ENCODE measurements around the gene TRIP13.

DNA sequence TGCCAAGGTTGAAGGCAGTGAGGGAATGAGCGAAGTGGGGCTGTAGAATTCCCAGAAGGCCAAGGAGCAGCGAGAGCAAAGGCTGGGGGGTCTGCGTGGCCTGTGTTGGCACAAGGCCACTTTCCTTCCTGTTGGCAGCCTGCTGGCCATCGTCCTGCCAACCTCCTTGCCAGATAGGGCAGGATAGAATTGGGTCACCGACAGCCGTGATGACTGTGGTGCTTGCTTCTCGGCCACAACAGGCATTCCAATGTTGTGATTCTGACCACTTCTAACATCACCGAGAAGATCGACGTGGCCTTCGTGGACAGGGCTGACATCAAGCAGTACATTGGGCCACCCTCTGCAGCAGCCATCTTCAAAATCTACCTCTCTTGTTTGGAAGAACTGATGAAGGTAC lies 18.9 kb downstream of the TRIP13 start:
- TF ChIP-seq, protein P1, sequence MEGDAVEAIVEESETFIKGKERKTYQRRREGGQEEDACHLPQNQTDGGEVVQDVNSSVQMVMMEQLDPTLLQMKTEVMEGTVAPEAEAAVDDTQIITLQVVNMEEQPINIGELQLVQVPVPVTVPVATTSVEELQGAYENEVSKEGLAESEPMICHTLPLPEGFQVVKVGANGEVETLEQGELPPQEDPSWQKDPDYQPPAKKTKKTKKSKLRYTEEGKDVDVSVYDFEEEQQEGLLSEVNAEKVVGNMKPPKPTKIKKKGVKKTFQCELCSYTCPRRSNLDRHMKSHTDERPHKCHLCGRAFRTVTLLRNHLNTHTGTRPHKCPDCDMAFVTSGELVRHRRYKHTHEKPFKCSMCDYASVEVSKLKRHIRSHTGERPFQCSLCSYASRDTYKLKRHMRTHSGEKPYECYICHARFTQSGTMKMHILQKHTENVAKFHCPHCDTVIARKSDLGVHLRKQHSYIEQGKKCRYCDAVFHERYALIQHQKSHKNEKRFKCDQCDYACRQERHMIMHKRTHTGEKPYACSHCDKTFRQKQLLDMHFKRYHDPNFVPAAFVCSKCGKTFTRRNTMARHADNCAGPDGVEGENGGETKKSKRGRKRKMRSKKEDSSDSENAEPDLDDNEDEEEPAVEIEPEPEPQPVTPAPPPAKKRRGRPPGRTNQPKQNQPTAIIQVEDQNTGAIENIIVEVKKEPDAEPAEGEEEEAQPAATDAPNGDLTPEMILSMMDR (IDR thresholded peaks at IDR 0.05), result no peak
- TF ChIP-seq POLR2A (IDR thresholded peaks at IDR 0.05), result no peak
- no peak for TF ChIP-seq POLR2AphosphoS5 (IDR thresholded peaks at IDR 0.05)
